Lung (tissue), 12 donors: ENCODE data around the gene ARHGEF19. TPM values are rescaled to one million over a fixed set of nuclear protein-coding genes. Genes with fewer than 3 reads are reported as not detected.
"Not testable (repeated sequence)": the region's sequence is repeated elsewhere in the genome, so short reads cannot be mapped to it uniquely, and the experiment has no call there.

ENCODE experiments used
- ATAC-seq: fragments of 200-7000 bp; cut with Tn5 transposase; one replicate; pipeline ENCODE4 v1.9.1; 2020; ENCODE audit warnings: moderate number of reproducible peaks; ENCODE audit not compliant: insufficient read depth, low FRiP score
- DNase-seq, 3 donors: peaks; one replicate each; pipeline ENCODE4 v3.0.0-alpha.2; 2013 to 2017
- H3K27ac ChIP-seq, 2 donors: one replicate each; pipeline ENCODE4 v1.5.1; 2013; ENCODE audit warnings: mild to moderate bottlenecking in 2 of 2, moderate library complexity in 2 of 2, control low read depth in 1 of 2, inconsistent platforms in 1 of 2, low read depth in 1 of 2, low read length in 1 of 2
- H3K27me3 ChIP-seq, 3 donors: one replicate each; pipeline ENCODE4 v1.5.1; 2013; ENCODE audit warnings: low read length in 2 of 3; ENCODE audit not compliant: control insufficient read depth in 3 of 3, insufficient read depth in 3 of 3
- H3K36me3 ChIP-seq, 4 donors: one replicate each; pipeline ENCODE4 v1.5.1; 2013; ENCODE audit warnings: low read length in 4 of 4, mild to moderate bottlenecking in 1 of 4, moderate library complexity in 1 of 4; ENCODE audit not compliant: control insufficient read depth in 4 of 4, insufficient read depth in 4 of 4
- H3K4me1 ChIP-seq, 5 donors: one replicate each; pipeline ENCODE4 v1.5.1; 2013; ENCODE audit warnings: low read length in 5 of 5, mild to moderate bottlenecking in 2 of 5, moderate library complexity in 1 of 5; ENCODE audit not compliant: control insufficient read depth in 5 of 5, insufficient read depth in 5 of 5
- H3K4me3 ChIP-seq: one replicate; pipeline ENCODE4 v1.5.1; 2013; ENCODE audit warnings: mild to moderate bottlenecking, control low read depth, moderate library complexity
- H3K9ac ChIP-seq, 2 donors: one replicate each; pipeline ENCODE4 v1.5.1; 2013; ENCODE audit warnings: low read length in 2 of 2, control low read depth in 1 of 2; ENCODE audit not compliant: insufficient read depth in 1 of 2
- H3K9me3 ChIP-seq, 4 donors: one replicate each; pipeline ENCODE4 v1.5.1; 2013; ENCODE audit warnings: low read length in 3 of 4, mild to moderate bottlenecking in 1 of 4, moderate library complexity in 1 of 4; ENCODE audit not compliant: control insufficient read depth in 4 of 4, insufficient read depth in 3 of 4
- WGBS, 2 donors: extraction: QIAGEN DNeasy Blood & Tissue Kit; methylation state at CpG; one replicate each; pipeline ENCODE4 v1.1.7; 2013; 5-methylcytosine and 5-hydroxymethylcytosine counted together
- polyA plus RNA-seq, 2 donors: library from polyadenylated mRNA; stranded (reverse); fragments of 200-250 nt; gene quantifications; one replicate each; pipeline ENCODE4 v1.2.1, GENCODE V29; 2013
- total RNA-seq, 2 donors: library from RNA; depleted of rRNA in 1 of 2; stranded (reverse); fragments of >200 nt in 1 of 2; gene quantifications; one replicate each; pipeline ENCODE4 v1.2.1, GENCODE V29; 2014 to 2021
- TF ChIP-seq, protein P1 (sequence below): IDR thresholded peaks from 2 replicates; pipeline ENCODE4 v1.5.1; 2012; ENCODE audit warnings: mild to moderate bottlenecking; ENCODE audit errors: control extremely low read depth, extremely low read depth
- donor health status: control.
- donor health status: control.
- donor health status: Bipolar disorder and iron deficiency.
- donor health status: healthy.
- donor health status: DM: yes; HTN: yes; CAD: no.

The ARHGEF19 gene
- total and polyA plus RNA-seq, 4 donors = 9.5 to 17.3 (median 14.8) TPM

DNA sequence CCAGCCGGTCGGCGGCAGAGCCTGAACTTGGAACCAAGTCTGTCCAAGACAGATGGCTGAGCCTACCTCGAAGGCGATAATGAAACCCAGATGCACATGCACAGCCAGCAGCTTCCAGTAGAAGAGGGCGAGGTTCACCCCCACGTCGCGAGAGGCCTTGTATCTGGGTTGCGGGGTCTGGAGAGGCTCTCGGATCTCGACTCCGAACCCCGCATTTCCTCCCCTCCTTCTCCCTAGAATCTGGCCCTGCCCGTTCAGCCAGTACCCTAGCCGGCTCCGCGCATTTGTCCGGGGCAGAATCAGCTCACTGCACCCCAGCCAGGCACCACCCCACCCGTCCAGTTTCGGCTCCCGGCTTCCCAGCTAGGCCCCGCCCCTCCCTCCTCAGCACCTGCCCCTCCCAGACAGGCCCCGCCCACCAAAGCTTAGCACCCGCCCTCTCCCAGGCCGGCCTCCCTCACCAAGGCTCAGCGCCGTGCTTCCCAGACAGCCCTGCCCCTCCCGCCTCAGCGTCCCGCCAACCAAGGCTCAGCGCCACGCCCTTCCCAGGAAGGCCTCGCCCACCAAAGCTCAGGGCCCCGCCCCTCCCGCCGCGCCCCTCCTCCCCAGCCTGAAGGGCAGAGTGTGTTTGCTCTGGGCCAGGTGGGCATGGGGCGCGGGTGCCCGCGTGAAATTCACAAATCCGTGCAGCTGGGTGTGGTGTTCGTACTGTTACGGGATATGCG lies 4.8 kb upstream of the ARHGEF19 start:
- peak; percentile 99 for ATAC-seq
- 1 to 2% methylated on average over 45 to 46 of the region's 46 CpGs for WGBS, 2 donors
- H3K9ac ChIP-seq = peak overlapping the region in 1 of 2 donors; percentile 49
- no peaks in the 10 kb centered on the region for H3K36me3 ChIP-seq
- peak; percentile 95 to 97 (median 97) for DNase-seq
- peak overlapping the region; percentile 9 to 40 for H3K27ac ChIP-seq
- H3K4me3 ChIP-seq = peak overlapping the region; percentile 30
- peaks cover 0 to 26% (median 5%) of the 10 kb centered on the region in 5 donors for H3K4me1 ChIP-seq
- H3K9me3 ChIP-seq = no peaks in the 10 kb centered on the region
- no peaks in the 10 kb centered on the region for H3K27me3 ChIP-seq
- TF ChIP-seq, protein P1, sequence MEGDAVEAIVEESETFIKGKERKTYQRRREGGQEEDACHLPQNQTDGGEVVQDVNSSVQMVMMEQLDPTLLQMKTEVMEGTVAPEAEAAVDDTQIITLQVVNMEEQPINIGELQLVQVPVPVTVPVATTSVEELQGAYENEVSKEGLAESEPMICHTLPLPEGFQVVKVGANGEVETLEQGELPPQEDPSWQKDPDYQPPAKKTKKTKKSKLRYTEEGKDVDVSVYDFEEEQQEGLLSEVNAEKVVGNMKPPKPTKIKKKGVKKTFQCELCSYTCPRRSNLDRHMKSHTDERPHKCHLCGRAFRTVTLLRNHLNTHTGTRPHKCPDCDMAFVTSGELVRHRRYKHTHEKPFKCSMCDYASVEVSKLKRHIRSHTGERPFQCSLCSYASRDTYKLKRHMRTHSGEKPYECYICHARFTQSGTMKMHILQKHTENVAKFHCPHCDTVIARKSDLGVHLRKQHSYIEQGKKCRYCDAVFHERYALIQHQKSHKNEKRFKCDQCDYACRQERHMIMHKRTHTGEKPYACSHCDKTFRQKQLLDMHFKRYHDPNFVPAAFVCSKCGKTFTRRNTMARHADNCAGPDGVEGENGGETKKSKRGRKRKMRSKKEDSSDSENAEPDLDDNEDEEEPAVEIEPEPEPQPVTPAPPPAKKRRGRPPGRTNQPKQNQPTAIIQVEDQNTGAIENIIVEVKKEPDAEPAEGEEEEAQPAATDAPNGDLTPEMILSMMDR = no peak

DNA sequence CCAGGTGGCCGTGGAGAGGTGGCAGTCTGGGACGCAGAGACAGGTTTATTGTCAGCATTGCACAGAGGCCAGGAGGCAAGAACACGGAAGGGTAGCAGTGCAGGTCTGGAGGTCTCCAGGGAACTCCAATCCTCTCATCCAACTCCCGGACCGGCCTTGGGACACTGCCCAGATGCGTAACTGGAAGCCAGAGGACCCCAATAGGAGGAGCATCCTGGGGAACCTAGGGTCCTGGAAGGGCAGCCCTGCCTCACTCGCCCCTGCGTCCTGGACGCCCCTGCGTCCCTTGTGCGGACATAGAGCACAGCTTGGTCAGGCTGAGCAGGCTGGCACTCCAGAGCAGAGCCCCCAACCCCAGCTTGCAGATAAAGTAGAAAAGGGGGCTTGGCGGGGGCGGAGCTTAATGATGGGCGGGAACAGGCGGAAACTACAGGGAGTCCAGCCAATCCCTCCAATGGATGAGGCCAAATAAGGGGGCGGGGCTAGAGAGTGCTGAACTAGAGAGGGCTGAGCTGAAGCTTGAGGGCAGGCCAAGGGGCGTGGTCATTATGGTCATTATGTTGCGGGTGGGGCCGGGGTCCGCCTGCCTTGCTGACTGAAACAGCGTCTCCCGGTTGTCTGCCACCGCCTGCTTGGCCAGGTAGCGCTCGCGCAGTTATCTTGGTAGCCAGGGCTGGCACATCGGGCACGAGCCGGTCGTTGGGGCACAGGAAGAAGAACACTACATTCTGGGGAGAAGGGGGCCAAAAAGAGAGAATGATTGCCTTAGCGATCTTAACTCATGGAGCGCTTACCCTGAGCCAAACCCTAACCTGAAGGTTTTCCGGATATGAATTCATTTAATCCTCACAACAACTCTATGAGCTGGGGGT lies 3.7 kb upstream of the ARHGEF19 start:
- no peak overlapping the region for H3K4me3 ChIP-seq
- WGBS, 2 donors = 16 to 19% methylated on average over 33 of the region's 33 CpGs
- H3K4me1 ChIP-seq = peaks cover 0 to 26% (median 5%) of the 10 kb centered on the region in 5 donors
- H3K27ac ChIP-seq = no peak overlapping the region
- TF ChIP-seq, protein P1 = no peak
- no peaks in the 10 kb centered on the region for H3K36me3 ChIP-seq
- no peaks in the 10 kb centered on the region for H3K27me3 ChIP-seq
- H3K9me3 ChIP-seq = no peaks in the 10 kb centered on the region
- ATAC-seq (peak; percentile 30), DNase-seq (peak; percentile 93 to 94 (median 94))
- no peak overlapping the region for H3K9ac ChIP-seq

DNA sequence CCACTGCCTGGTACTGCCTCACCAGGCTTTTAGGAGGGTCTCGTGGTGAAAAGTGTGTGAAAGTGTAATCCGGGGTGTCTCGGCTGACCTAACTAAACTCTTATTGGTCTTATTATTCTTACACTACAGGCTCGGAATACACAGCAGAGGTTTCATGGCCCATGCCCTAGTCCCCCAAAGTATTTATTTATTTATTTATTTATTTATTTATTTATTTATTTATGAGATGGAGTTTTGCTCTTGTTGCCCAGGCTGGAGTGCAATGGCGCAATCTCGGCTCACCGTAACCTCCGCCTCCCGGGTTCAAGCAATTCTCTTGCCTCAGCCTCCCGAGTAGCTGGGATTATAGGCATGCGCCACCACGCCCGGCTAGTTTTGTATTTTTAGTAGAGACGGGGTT lies 2.8 kb upstream of the ARHGEF19 start:
- H3K4me3 ChIP-seq, H3K27ac ChIP-seq, DNase-seq, H3K36me3 ChIP-seq, ATAC-seq, H3K9me3 ChIP-seq, H3K9ac ChIP-seq, H3K27me3 ChIP-seq: not testable (repeated sequence)
- H3K4me1 ChIP-seq = peaks cover 0 to 26% (median 5%) of the 10 kb centered on the region in 5 donors
- WGBS, 2 donors = 92 to 95% methylated on average over 14 of the region's 14 CpGs

DNA sequence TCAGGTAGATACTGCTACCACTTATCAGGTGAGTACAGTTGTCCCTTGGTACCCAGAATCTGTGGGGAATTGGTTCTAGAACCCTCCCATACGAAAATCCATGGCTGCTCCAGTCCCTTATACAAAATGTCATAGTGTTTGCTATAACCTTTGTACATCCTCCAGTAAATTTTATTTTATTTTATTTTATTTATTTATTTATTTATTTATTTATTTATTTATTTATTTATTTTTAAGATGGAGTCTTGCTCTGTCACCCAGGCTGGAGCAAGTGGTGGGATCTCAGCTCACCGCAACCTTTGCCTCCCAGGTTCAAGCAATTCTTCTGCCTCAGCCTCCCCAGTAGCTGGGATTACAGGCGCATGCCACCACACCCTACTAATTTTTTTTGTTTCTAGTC lies 1.1 kb upstream of the ARHGEF19 start:
- not testable (repeated sequence) for ATAC-seq, H3K9ac ChIP-seq, H3K27ac ChIP-seq, DNase-seq, H3K4me3 ChIP-seq, H3K27me3 ChIP-seq, H3K36me3 ChIP-seq, H3K9me3 ChIP-seq
- peaks cover 0 to 34% (median 7%) of the 10 kb centered on the region in 5 donors for H3K4me1 ChIP-seq
- WGBS, 2 donors = 92 to 96% methylated on average over 3 of the region's 3 CpGs
